Measurements from ENCODE around the gene PDLIM4. TPM values are rescaled to one million over a fixed set of nuclear protein-coding genes. Genes with fewer than 3 reads are reported as not detected.

The PDLIM4 gene
- total RNA-seq, 4 donors from 2014 or later = 3.2 to 16.3 (median 12.8) TPM

- TF ChIP-seq CTCF (IDR thresholded peaks at IDR 0.05; ENCODE audit: low read depth) = no peak
These were observed 4.7 kb downstream of the PDLIM4 start for GRCh38 chr5:132261881-132262845.

- no peak for TF ChIP-seq CTCF (IDR thresholded peaks at IDR 0.05; ENCODE audit: low read depth)
These were observed 5.5 kb downstream of the PDLIM4 start for GRCh38 chr5:132262882-132263547.

GRCh38 chr5:132263548-132264261, 6.2 kb downstream of the PDLIM4 start:
- no peak for TF ChIP-seq CTCF (IDR thresholded peaks at IDR 0.05; ENCODE audit: low read depth)

GRCh38 chr5:132264546-132265335, 7.2 kb downstream of the PDLIM4 start:
- TF ChIP-seq CTCF (IDR thresholded peaks at IDR 0.05; ENCODE audit: low read depth) = no peak

- TF ChIP-seq CTCF (IDR thresholded peaks at IDR 0.05; ENCODE audit: low read depth) = no peak
These were observed 8.0 kb downstream of the PDLIM4 start for GRCh38 chr5:132265336-132266030.

- TF ChIP-seq CTCF (IDR thresholded peaks at IDR 0.05; ENCODE audit: low read depth) = no peak
These were observed 8.7 kb downstream of the PDLIM4 start for GRCh38 chr5:132266031-132266835.

Measured in subcutaneous adipose tissue (tissue), 4 donors.